ENCODE data around the gene MAD1L1. TPM values are rescaled to one million over a fixed set of nuclear protein-coding genes. Genes with fewer than 3 reads are reported as not detected.

Gene MAD1L1
- total and polyA plus RNA-seq, 2 of the 13 experiments (the other 11 are each of a cell fraction or from before 2014, with no cell fraction given) = 17.4 to 64.7 TPM

- Histone ChIP-seq H3K27me3 (ENCODE audit: control insufficient read depth in 1 of 2, insufficient read depth in 2 of 2, low read length in 2 of 2) (no peaks in the 10 kb centered on the region), H3K27ac (ENCODE audit: extremely low read length, insufficient read depth, low read length) (peak overlapping the region; percentile 70), H3K79me2 (ENCODE audit: insufficient read depth, low read length) (no peaks in the 10 kb centered on the region), H3K9ac (ENCODE audit: insufficient read depth, low read depth, low read length) (peak overlapping the region; percentile 19; the same call in 1 of the 2 replicates), H3K9me3 (ENCODE audit: low read length) (no peaks in the 10 kb centered on the region), H4K20me1 (ENCODE audit: insufficient read depth, low read length) (no peaks in the 10 kb centered on the region), H3K4me3 (replicated peaks in 1 of 3; ENCODE audit: insufficient read depth in 1 of 3, low read depth in 2 of 3, low read length in 3 of 3) (no peak overlapping the region), H3K4me2 (ENCODE audit: low read depth, low read length) (peak overlapping the region; percentile 5; the same call in 1 of the 2 replicates), H3K4me1 (ENCODE audit: insufficient read depth, low read length) (peaks cover 59% of the 10 kb centered on the region), H2AFZ (ENCODE audit: low read length) (no peak overlapping the region), H3K36me3 (replicated peaks in 1 of 2; ENCODE audit: control insufficient read depth in 1 of 2, insufficient read depth in 2 of 2, low read length in 2 of 2) (peaks cover 2 to 23% of the 10 kb centered on the region in 2 experiments; a peak in 4 of 5 replicates)
- intact Hi-C loops (cut with micrococcal nuclease; ENCODE audit: unreplicated experiment) (no loop called here), in situ Hi-C loops (cut with HindIII; ENCODE audit: extremely low pct_ligation_motif_present, low pct_unique_long_range_greater_than_20kb) (no loop called here)
- 79% methylated on average over 26 of the region's 26 CpGs for WGBS (ENCODE audit: low lambda C conversion rate)
- DNase-seq (ENCODE audit: low spot score) (peak; percentile 65), FAIRE-seq (peak; percentile 56), ATAC-seq (peak; percentile 63)
- BruUV-seq (replicated peaks) = no TSS peak
- ChIA-PET CTCF (ENCODE audit: low intra/inter-chr PET ratio, low total read pairs) (no interaction called here), POLR2A (no interaction called here)
- no peak for TF ChIP-seq HNF1A (IDR thresholded peaks at IDR 0.05; ENCODE audit: low read depth)
- TF ChIP-seq HNF1A (CRISPR knock-in tag; IDR thresholded peaks at IDR 0.05; ENCODE audit: borderline replicate concordance) = 0 out of 2 replicates have a peak, but pooled peaks have one; percentile 15
- peak; percentile 34; the same call in 1 of the 2 replicates for TF ChIP-seq ZNF343 (CRISPR knock-in tag; IDR thresholded peaks at IDR 0.05)
- TF ChIP-seq SOX6 (IDR thresholded peaks at IDR 0.05) = no peak
- TF ChIP-seq SOX6 (CRISPR knock-in tag; IDR thresholded peaks at IDR 0.05) = peak; percentile 69
- peak; percentile 61; the same call in 1 of the 2 replicates for TF ChIP-seq MED1 (CRISPR knock-in tag; IDR thresholded peaks at IDR 0.05)
- no peak for TF ChIP-seq ZNF547 (CRISPR knock-in tag; IDR thresholded peaks at IDR 0.05)
- TF ChIP-seq SOX13 (IDR thresholded peaks at IDR 0.05) = no peak
- TF ChIP-seq SOX13 (CRISPR knock-in tag; conservative IDR thresholded peaks at IDR 0.05 in 1 of 2, IDR thresholded peaks at IDR 0.05 in 1 of 2) = peak in 1 of 2 experiments; percentile 6; a peak in 1 of 4 replicates
- TF ChIP-seq KAT8 (CRISPR knock-in tag; IDR thresholded peaks at IDR 0.05) = peak; percentile 33; the same call in 1 of the 2 replicates
- TF ChIP-seq ARID4A (CRISPR knock-in tag; IDR thresholded peaks at IDR 0.05; ENCODE audit: borderline replicate concordance) = peak; percentile 14
- peak; percentile 32 for TF ChIP-seq MED8 (CRISPR knock-in tag; IDR thresholded peaks at IDR 0.05; ENCODE audit: insufficient replicate concordance)
- no peak for TF ChIP-seq THRA (CRISPR knock-in tag; IDR thresholded peaks at IDR 0.05; ENCODE audit: borderline replicate concordance)
Observed at GRCh38 chr7:2170576-2171521, 61.9 kb downstream of the MAD1L1 start.

All from HepG2 (cell line).